Dendritic cell treated with granulocyte-macrophage colony-stimulating factor and Interleukin-4, amounts not matched to agents 40 ng/mL and 50 ng/mL, for 4 days (primary cell): ENCODE measurements around the gene NRIP3.
"Not testable (repeated sequence)": the region's sequence is repeated elsewhere in the genome, so short reads cannot be mapped to it uniquely, and the experiment has no call there.

ENCODE experiments used
- H3K27ac Mint-ChIP-seq: one replicate; pipeline ENCODE4 v1.8.0; 2022; ENCODE audit warnings: mild to moderate bottlenecking, mixed read lengths
- H3K27me3 Mint-ChIP-seq: one replicate; pipeline ENCODE4 v1.8.0; 2022; ENCODE audit warnings: mild to moderate bottlenecking, mixed read lengths
- H3K36me3 Mint-ChIP-seq: one replicate; pipeline ENCODE4 v1.8.0; 2022; ENCODE audit warnings: low read depth, mixed read lengths
- H3K4me1 Mint-ChIP-seq: one replicate; pipeline ENCODE4 v1.8.0; 2022; ENCODE audit warnings: low read depth, mixed read lengths
- H3K4me3 Mint-ChIP-seq: one replicate; pipeline ENCODE4 v1.8.0; 2022; ENCODE audit warnings: mild to moderate bottlenecking, moderate library complexity, mixed read lengths
- H3K9me3 Mint-ChIP-seq: one replicate; pipeline ENCODE4 v1.8.0; 2022; ENCODE audit warnings: mixed read lengths
- intact Hi-C: fragments of 100-400 bp; cut with micrococcal nuclease; formaldehyde crosslinking; loops from one replicate; pipeline ENCODE4 v1.15.0; 2022

The NRIP3 gene

GRCh38 chr11:8942518-8943066, 61.2 kb downstream of the NRIP3 start, which contains the start of gene ASCL3:
TSS of gene ASCL3 (minus strand) at chr11:8943016. CDS start at chr11:8938161, 4,855 bp downstream.
- Mint-ChIP-seq H3K27ac (no peak within 1 kb of the TSS), H3K27me3 (no peaks in the 10 kb centered on the region), H3K9me3 (no peaks in the 10 kb centered on the region)

DNA sequence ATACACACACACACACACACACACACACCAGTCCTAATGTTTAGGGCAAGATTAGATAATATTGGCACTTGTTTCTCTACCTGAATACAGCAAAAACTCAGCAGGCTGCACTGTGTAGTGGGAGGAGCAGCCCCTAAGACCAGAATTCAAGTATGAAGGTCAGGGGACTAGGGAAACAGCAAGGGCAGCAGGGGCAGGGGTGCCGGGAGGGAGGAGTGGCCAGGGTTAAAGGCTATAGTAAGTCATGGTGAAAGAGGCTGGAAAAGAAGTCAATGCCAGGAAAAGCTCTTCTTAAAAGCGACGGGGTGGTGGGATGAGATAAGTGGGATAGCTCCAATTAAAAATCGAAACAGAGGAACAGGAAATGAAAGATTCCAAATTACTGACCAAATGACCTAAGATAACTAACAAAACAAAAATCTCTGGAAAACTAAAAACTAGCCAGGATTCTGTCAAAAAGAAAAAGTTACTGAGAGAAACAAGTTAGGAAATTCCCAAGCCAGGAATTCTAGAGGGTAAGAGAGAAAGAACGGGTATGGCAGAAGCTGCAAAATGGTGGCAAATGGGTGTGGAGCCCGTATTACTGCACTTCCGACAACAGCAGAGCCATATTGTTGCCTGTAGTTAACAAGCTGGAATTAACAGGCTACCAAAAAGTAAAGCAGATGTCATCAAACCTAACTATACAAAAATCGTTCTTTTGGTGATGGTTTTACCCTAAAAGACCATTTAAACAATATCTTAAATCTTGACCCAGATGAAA, 62.3 kb downstream of the NRIP3 start:
- H3K27me3 Mint-ChIP-seq, result no peaks in the 10 kb centered on the region
- no peaks in the 10 kb centered on the region for H3K9me3 Mint-ChIP-seq
- H3K27ac Mint-ChIP-seq, result no peak overlapping the region
- intact Hi-C loops, result no loop called here
- no peak overlapping the region for H3K4me3 Mint-ChIP-seq
- no peaks in the 10 kb centered on the region for H3K4me1 Mint-ChIP-seq
- H3K36me3 Mint-ChIP-seq, result peaks cover 3% of the 10 kb centered on the region

More at GRCh38 chr11:8942518-8943066, 61.2 kb downstream of the NRIP3 start, which contains the start of gene ASCL3:
- H3K4me3 Mint-ChIP-seq, result no peak within 1 kb of the TSS
- peaks cover 14% of the 10 kb centered on the region for H3K36me3 Mint-ChIP-seq
- H3K4me1 Mint-ChIP-seq, result no peaks in the 10 kb centered on the region
- intact Hi-C loops, result no loop called here

DNA sequence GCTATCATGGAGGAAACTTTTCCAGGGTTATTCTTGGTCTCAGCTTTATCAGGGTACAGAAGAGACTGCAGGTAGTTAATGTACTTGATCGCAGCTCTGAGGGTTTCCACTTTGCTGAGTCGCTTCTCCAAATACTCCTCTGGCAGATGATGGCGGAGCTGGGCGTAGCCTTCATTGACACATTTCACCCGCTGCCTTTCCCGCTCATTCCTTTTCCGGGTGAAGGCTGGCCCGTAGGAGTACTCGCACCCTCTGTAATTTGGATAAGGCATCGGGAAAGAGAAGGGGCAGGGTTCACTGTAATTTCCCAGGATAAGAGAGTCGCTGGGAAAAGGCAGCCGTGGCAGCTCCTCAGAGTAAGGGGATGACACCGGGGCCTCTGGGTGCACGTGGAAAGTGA, 66.1 kb downstream of the NRIP3 start:
- no peaks in the 10 kb centered on the region for H3K27me3 Mint-ChIP-seq
- intact Hi-C loops, result no loop called here
- no peak overlapping the region for H3K4me3 Mint-ChIP-seq
- H3K36me3 Mint-ChIP-seq, result no peaks in the 10 kb centered on the region
- no peaks in the 10 kb centered on the region for H3K4me1 Mint-ChIP-seq
- H3K9me3 Mint-ChIP-seq, result no peaks in the 10 kb centered on the region
- H3K27ac Mint-ChIP-seq, result no peak overlapping the region

DNA sequence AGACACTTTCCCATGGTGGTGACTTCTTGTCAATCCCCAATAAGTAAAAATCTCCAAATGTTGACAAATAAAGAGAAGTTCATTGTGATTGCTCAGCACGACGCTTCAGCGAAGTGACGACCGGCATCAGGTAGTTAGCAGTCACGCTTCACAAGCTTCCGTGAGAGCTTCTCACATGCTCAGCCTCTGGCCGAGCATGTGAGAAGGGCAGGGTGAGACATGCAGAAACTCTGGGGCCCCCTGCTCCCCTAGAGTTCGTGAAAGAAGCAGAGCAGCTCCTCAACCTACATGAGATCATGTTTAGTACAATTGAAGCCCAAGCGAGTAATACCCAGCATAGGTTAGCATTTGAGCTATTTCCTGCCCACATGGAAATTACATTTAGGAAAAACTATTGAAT, 66.6 kb downstream of the NRIP3 start:
- Mint-ChIP-seq H3K4me3 (no peak overlapping the region), H3K27me3 (no peaks in the 10 kb centered on the region), H3K27ac (no peak overlapping the region), H3K4me1 (no peaks in the 10 kb centered on the region), H3K36me3 (no peaks in the 10 kb centered on the region), H3K9me3 (no peaks in the 10 kb centered on the region)
- intact Hi-C loops, result no loop called here

GRCh38 chr11:8935789-8936188, 68.0 kb downstream of the NRIP3 start:
- H3K36me3 Mint-ChIP-seq, intact Hi-C loops, H3K4me3 Mint-ChIP-seq, H3K4me1 Mint-ChIP-seq, H3K9me3 Mint-ChIP-seq, H3K27ac Mint-ChIP-seq, H3K27me3 Mint-ChIP-seq: not testable (repeated sequence)

DNA sequence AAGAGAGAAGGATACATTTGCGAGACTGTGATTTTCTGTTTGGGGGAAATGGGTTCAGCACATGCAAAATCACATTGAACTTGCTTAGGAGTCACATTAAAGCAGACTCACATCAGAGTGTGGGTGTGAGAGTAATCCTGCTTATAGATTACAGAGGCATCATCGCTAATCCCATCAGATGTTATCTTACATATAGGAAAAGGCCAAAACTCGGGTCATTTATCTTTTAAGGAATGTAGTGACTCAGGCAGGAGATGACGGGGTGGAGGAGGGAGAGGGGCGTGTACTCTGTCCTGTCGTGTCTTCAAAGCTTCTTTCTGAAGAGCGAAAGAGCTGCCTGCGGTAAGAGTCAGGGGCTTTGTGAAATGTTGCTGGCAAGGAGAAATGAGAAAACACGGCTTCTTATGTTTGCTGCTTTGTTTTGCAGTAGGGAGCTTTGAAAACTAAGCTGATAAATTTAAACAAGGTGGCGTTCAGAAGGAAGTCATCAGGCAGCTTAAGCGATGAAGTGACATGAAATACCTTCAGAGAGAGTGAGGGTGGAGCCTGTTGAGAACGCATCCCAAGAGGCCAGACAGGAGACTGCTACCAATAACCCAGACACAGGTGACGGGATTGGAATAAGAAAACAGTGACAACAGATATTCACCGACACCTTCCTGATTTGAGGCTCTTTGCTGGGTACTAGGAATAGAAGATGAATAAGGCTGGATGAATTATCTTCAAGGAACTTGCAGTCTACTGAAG, 68.9 kb downstream of the NRIP3 start:
- no peaks in the 10 kb centered on the region for H3K9me3 Mint-ChIP-seq
- no peaks in the 10 kb centered on the region for H3K27me3 Mint-ChIP-seq
- no peak overlapping the region for H3K4me3 Mint-ChIP-seq
- intact Hi-C loops, result no loop called here
- H3K27ac Mint-ChIP-seq, result no peak overlapping the region
- no peaks in the 10 kb centered on the region for H3K36me3 Mint-ChIP-seq
- H3K4me1 Mint-ChIP-seq, result no peaks in the 10 kb centered on the region

- Mint-ChIP-seq H3K27me3 (no peaks in the 10 kb centered on the region), H3K27ac (no peak overlapping the region), H3K4me1 (no peaks in the 10 kb centered on the region), H3K36me3 (no peaks in the 10 kb centered on the region), H3K4me3 (no peak overlapping the region), H3K9me3 (no peaks in the 10 kb centered on the region)
- intact Hi-C loops, result no loop called here
Measured at GRCh38 chr11:8933931-8934330, 69.9 kb downstream of the NRIP3 start.

GRCh38 chr11:8932564-8933180, 71.1 kb downstream of the NRIP3 start, which contains the start of gene C11orf16:
TSS of gene C11orf16 (minus strand) at chr11:8932947. CDS start at chr11:8932308, 639 bp downstream.
- no peaks in the 10 kb centered on the region for H3K27me3 Mint-ChIP-seq

More at GRCh38 chr11:8932564-8933180, 71.1 kb downstream of the NRIP3 start, which contains the start of gene C11orf16:
- no peak within 1 kb of the TSS for H3K27ac Mint-ChIP-seq
- no peak within 1 kb of the TSS for H3K4me3 Mint-ChIP-seq
- H3K4me1 Mint-ChIP-seq, result no peaks in the 10 kb centered on the region
- no peaks in the 10 kb centered on the region for H3K9me3 Mint-ChIP-seq
- intact Hi-C loops, result no loop called here
- no peaks in the 10 kb centered on the region for H3K36me3 Mint-ChIP-seq
